IPS-20b (cell line): Measurements from ENCODE around the gene ZBTB14.

ENCODE experiments used
- H3K27ac ChIP-seq: one replicate; pipeline ENCODE4 v1.5.1; 2013; ENCODE audit warnings: low read length
- H3K27me3 ChIP-seq: 2 replicates; pipeline ENCODE4 v1.6.1; 2013; ENCODE audit warnings: mild to moderate bottlenecking, low read length, inconsistent platforms; ENCODE audit not compliant: insufficient read depth
- H3K36me3 ChIP-seq: 2 replicates; pipeline ENCODE4 v1.6.1; 2013; ENCODE audit warnings: low read depth, mild to moderate bottlenecking, inconsistent platforms, low read length, moderate library complexity; ENCODE audit not compliant: insufficient read depth
- H3K4me1 ChIP-seq: 2 replicates; pipeline ENCODE4 v1.6.1; 2013; ENCODE audit warnings: mild to moderate bottlenecking, control low read depth, inconsistent platforms, low read length, moderate library complexity; ENCODE audit not compliant: insufficient read depth
- H3K4me3 ChIP-seq: 2 replicates; pipeline ENCODE4 v1.5.1; 2013; ENCODE audit warnings: mild to moderate bottlenecking, low read length, inconsistent platforms
- H3K9ac ChIP-seq: 2 replicates; pipeline ENCODE4 v1.6.1; 2013; ENCODE audit warnings: low read depth, mild to moderate bottlenecking, inconsistent platforms, low read length, moderate library complexity
- H3K9me3 ChIP-seq: 2 replicates; pipeline ENCODE4 v1.6.1; 2013; ENCODE audit warnings: mild to moderate bottlenecking, low read depth, low read length, inconsistent platforms; ENCODE audit not compliant: insufficient read depth

The ZBTB14 gene

DNA sequence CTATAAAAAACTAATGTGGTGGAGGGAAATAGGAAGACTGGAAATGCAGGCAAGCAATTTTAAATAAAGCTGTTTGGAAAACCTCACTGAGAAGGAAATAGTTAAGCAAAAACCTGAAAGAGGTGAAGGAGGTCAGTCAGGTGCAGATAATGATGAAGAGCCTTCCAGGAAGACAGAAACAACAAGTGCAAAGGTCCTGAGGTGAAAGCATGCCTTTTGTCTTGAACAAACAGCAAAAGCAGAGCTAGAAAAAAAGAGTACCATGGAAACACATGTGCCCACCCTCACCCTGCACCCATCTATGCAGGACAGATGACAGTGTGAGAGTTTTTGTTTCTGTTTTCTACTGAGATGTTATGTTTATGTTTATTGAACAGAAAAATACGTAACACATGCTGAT, 8.1 kb upstream of the ZBTB14 start:
- Histone ChIP-seq H3K9ac (no peak overlapping the region), H3K27ac (no peak overlapping the region), H3K4me3 (no peak overlapping the region), H3K27me3 (no peaks in the 10 kb centered on the region), H3K4me1 (no peaks in the 10 kb centered on the region), H3K9me3 (no peaks in the 10 kb centered on the region; the same call in 1 of the 2 replicates), H3K36me3 (no peaks in the 10 kb centered on the region)

DNA sequence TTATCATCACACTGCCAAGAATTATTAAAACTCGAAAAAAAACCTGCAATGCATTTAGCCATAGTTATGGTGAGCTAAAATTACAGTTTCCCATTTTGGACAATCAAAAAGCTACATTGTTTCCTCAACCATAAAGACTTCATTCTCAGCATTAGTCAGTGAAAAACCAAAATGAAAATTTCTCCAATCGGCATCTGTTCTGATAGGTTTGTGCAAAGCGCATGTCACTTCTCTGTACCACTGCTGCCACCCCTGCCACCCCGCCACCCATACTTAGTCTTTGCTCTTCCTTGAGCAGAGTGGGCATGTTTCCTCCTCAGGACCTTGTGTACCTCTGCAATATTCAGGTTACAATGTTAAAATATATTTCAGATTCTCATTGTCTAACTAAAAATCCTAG, 7.1 kb upstream of the ZBTB14 start:
- Histone ChIP-seq H3K27ac (no peak overlapping the region), H3K4me1 (no peaks in the 10 kb centered on the region), H3K9ac (no peak overlapping the region)

DNA sequence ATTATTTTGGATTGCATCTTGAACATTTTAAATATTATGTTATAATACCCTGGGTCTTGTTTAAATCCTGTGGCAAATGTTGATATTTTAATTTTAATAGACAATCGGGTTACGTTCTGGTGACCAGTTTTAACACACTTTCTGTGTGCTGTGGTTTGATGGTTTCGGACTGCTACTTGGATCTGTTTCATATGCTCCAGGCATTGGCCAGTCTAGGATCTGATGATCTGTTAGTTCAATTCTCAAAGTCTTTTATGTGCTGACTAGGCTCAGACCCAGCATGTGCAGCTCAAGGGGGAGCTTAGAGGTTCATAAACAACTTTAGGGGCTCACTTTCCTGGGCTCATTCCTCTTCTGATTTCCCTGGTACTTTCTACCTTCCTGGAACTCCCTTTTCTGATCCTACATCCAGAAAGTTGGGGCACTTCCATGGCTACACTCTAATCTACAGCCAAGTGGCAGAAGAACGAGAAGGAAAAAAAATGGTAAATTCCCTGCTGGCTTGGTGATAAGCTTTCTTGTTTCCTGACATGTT, 5.0 kb upstream of the ZBTB14 start:
- Histone ChIP-seq H3K9me3 (no peaks in the 10 kb centered on the region), H3K27ac (no peak overlapping the region), H3K27me3 (peaks cover 18% of the 10 kb centered on the region), H3K36me3 (no peaks in the 10 kb centered on the region), H3K4me1 (peaks cover 2% of the 10 kb centered on the region; the same call in 1 of the 2 replicates), H3K9ac (no peak overlapping the region), H3K4me3 (no peak overlapping the region)

More for the DNA sequence above, 7.1 kb upstream of the ZBTB14 start:
- H3K36me3 ChIP-seq: no peaks in the 10 kb centered on the region
- H3K4me3 ChIP-seq: no peak overlapping the region
- H3K27me3 ChIP-seq: peaks cover 10% of the 10 kb centered on the region
- H3K9me3 ChIP-seq: no peaks in the 10 kb centered on the region; the same call in 1 of the 2 replicates

- Histone ChIP-seq H3K27me3 (peaks cover 18% of the 10 kb centered on the region), H3K36me3 (no peaks in the 10 kb centered on the region), H3K4me1 (peaks cover 5% of the 10 kb centered on the region; the same call in 1 of the 2 replicates), H3K9ac (no peak overlapping the region), H3K4me3 (no peak overlapping the region), H3K9me3 (no peaks in the 10 kb centered on the region), H3K27ac (no peak overlapping the region)
Observed at GRCh38 chr18:5298156-5298852, 2.8 kb upstream of the ZBTB14 start.

GRCh38 chr18:5297597-5297996, 2.1 kb upstream of the ZBTB14 start:
- Histone ChIP-seq H3K27ac (no peak overlapping the region), H3K36me3 (no peaks in the 10 kb centered on the region; the same call in 1 of the 2 replicates), H3K27me3 (peaks cover 18% of the 10 kb centered on the region), H3K9ac (no peak overlapping the region), H3K4me3 (peak overlapping the region; percentile 90; the same call in 1 of the 2 replicates), H3K4me1 (peaks cover 5% of the 10 kb centered on the region; the same call in 1 of the 2 replicates), H3K9me3 (no peaks in the 10 kb centered on the region)

DNA sequence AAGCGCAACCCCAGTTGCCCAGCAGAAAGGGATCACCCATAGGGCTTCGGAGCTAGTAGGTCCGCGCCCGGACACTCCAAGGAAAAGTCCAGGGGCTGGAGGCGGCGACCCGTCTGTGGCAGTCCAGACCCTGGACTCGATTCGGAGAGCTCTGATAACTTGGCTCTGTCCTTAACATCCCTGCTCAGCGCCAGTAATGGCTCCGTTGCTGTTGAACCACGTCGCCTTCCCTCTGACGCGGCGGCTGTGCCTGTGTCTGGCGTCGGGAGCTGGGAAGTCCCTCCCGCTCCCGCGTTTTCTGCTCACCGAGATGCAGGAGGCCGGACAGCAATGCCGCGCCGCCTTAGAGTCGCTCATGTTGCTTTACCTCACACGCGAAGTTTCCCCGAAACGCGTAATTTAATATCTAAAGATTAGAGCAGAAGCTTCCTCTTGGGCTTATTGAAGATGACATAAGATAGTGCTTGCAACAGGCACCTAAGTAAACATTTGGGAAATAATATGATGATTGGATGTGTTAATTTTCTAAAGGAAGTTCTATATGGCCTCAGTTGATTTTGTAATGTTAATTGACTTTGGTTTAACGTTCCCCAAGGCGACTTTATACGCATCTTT, 1.3 kb upstream of the ZBTB14 start:
- H3K4me1 ChIP-seq: peaks cover 5% of the 10 kb centered on the region; the same call in 1 of the 2 replicates
- H3K36me3 ChIP-seq: peaks cover 2% of the 10 kb centered on the region
- H3K9me3 ChIP-seq: no peaks in the 10 kb centered on the region
- peaks cover 18% of the 10 kb centered on the region for H3K27me3 ChIP-seq
- peak overlapping the region; percentile 73 for H3K27ac ChIP-seq
- peak overlapping the region; percentile 95; the same call in 1 of the 2 replicates for H3K9ac ChIP-seq
- H3K4me3 ChIP-seq: peak overlapping the region; percentile 90

- H3K9ac ChIP-seq: peak overlapping the region; percentile 95; the same call in 1 of the 2 replicates
- peak overlapping the region; percentile 73 for H3K27ac ChIP-seq
- peaks cover 8% of the 10 kb centered on the region for H3K36me3 ChIP-seq
- H3K4me3 ChIP-seq: peak overlapping the region; percentile 90
- H3K27me3 ChIP-seq: peaks cover 18% of the 10 kb centered on the region
- H3K9me3 ChIP-seq: no peaks in the 10 kb centered on the region
- H3K4me1 ChIP-seq: peaks cover 5% of the 10 kb centered on the region; the same call in 1 of the 2 replicates
Observed at GRCh38 chr18:5295981-5296705, 617 bp upstream of the ZBTB14 start.

- Histone ChIP-seq H3K27me3 (peaks cover 18% of the 10 kb centered on the region), H3K27ac (peak overlapping the region; percentile 97), H3K9me3 (no peaks in the 10 kb centered on the region), H3K9ac (peak overlapping the region; percentile 95), H3K4me3 (peak overlapping the region; percentile 94), H3K4me1 (peaks cover 5% of the 10 kb centered on the region; the same call in 1 of the 2 replicates), H3K36me3 (peaks cover 23% of the 10 kb centered on the region)
Observed at GRCh38 chr18:5294457-5295230, 882 bp downstream of the ZBTB14 start.

DNA sequence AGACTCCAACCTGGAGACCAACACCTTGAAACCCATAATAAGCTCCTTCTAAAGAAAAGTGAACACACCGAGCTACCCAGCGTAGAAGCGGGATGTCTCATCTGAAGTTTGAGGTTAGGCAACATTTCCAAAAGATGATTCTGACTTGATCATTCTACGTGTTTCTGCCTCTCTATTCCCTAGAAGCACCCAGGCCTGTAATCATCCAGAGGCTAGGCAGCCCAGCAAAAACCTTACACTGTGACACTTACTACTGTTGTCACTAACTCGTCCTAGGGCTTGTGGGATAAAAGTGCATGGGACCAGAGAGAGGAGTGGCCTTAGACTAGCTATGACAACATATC, 1.4 kb downstream of the ZBTB14 start:
- Histone ChIP-seq H3K27ac (no peak overlapping the region), H3K4me1 (peaks cover 5% of the 10 kb centered on the region; the same call in 1 of the 2 replicates)

DNA sequence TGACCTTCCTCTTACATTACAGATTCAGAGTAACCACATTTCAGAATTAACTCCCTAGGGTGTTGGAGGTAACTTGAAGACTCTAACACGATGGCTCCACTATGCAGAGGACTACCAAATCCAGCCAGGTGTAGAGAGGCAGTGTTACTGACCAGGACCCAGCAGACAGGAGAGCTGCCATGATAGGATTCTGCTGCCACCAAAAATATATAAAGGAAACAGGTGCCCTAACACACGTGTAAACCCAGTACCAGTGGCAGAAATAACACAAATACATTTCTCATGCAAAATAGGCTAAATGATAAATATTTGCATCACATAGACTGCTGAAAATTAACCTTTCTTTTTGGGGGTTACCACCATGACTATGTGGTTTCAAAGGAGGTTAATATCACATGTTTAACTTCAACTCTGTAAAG, 7.0 kb downstream of the ZBTB14 start:
- no peak overlapping the region for H3K9ac ChIP-seq
- H3K4me1 ChIP-seq: peaks cover 10% of the 10 kb centered on the region; the same call in 1 of the 2 replicates
- H3K27ac ChIP-seq: no peak overlapping the region
- H3K4me3 ChIP-seq: no peak overlapping the region
- H3K9me3 ChIP-seq: no peaks in the 10 kb centered on the region
- no peaks in the 10 kb centered on the region for H3K27me3 ChIP-seq
- peaks cover 23% of the 10 kb centered on the region for H3K36me3 ChIP-seq

More for the DNA sequence above, 1.4 kb downstream of the ZBTB14 start:
- no peaks in the 10 kb centered on the region for H3K9me3 ChIP-seq
- H3K9ac ChIP-seq: peak overlapping the region; percentile 95; the same call in 1 of the 2 replicates
- peaks cover 23% of the 10 kb centered on the region for H3K36me3 ChIP-seq
- H3K27me3 ChIP-seq: peaks cover 18% of the 10 kb centered on the region
- H3K4me3 ChIP-seq: peak overlapping the region; percentile 94

DNA sequence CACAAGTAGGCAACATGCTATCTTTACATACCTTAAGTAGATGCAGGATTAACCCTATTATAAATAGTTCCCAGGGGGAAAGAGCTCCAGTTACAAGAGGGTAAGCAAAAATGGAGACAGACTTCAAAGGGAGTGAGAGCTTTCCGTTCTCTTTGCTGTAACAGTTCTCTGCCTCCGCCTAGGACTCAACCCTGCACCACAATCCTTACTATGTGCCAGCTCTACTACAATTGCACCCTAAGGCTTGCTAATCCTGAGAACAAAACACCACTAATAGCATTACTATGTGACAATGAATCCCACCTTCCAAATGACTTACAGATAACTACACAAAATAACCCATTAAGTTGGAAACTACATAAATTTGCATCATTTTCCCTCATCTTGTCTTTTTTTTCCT, 7.7 kb downstream of the ZBTB14 start:
- Histone ChIP-seq H3K27ac (no peak overlapping the region), H3K4me1 (peaks cover 10% of the 10 kb centered on the region; the same call in 1 of the 2 replicates)

More for the DNA sequence above, 7.7 kb downstream of the ZBTB14 start:
- no peaks in the 10 kb centered on the region for H3K9me3 ChIP-seq
- H3K9ac ChIP-seq: no peak overlapping the region
- H3K27me3 ChIP-seq: no peaks in the 10 kb centered on the region
- H3K4me3 ChIP-seq: no peak overlapping the region
- peaks cover 23% of the 10 kb centered on the region for H3K36me3 ChIP-seq
